IMR-90 (cell line): Measurements from ENCODE around the gene AGPAT3. TPM values are rescaled to one million over a fixed set of nuclear protein-coding genes. Genes with fewer than 3 reads are reported as not detected.
A peak's percentile ranks its signal among the peaks of the same experiment; 100 is the strongest.

Source experiments
- ATAC-seq: fragments of 200-7000 bp; cut with Tn5 transposase; 2 replicates; pipeline ENCODE4 v1.9.1; 2020; ENCODE audit warnings: low read depth, mild to moderate bottlenecking, moderate library complexity
- BruUV-seq: library from RNA; stranded (reverse); fragments of 400-500 nt; replicated peaks from 2 replicates; lab custom pipeline; 2021; lab: Mats Ljungman, UMichigan
- CTCF ChIA-PET: fragments of 300-600 bp; formaldehyde crosslinking; extraction: SDS; loops from one replicate; lab custom pipeline; 2021; ENCODE audit warnings: antibody characterized with exemption; lab: Yijun Ruan, JAX
- POLR2A ChIA-PET: fragments of 300-600 bp; sonication (Branson Sonifier 250); formaldehyde crosslinking; loops from one replicate; lab custom pipeline; 2022; ENCODE audit warnings: antibody characterized with exemption; ENCODE audit not compliant: unreplicated experiment; lab: Charles Lee
- DNase-seq: peaks from one replicate; pipeline ENCODE4 v3.0.0; 2013
- H2AFZ ChIP-seq: replicated peaks from 2 replicates; pipeline ENCODE3; 2013; ENCODE audit warnings: low read length, mild to moderate bottlenecking; ENCODE audit not compliant: poor library complexity
- H2AK5ac ChIP-seq: 2 replicates; pipeline ENCODE4 v1.6.1; 2013; ENCODE audit warnings: low read depth, low read length, inconsistent platforms
- H2AK9ac ChIP-seq: replicated peaks from 2 replicates; pipeline ENCODE3; 2013; ENCODE audit warnings: mild to moderate bottlenecking, low read depth, low read length, moderate library complexity; ENCODE audit not compliant: poor library complexity
- H2BK120ac ChIP-seq: 2 replicates; pipeline ENCODE4 v1.6.1; 2013; ENCODE audit warnings: low read depth, low read length, inconsistent platforms
- H2BK15ac ChIP-seq: 3 replicates; pipeline ENCODE4 v1.6.1; 2013; ENCODE audit warnings: low read depth, low read length, inconsistent platforms
- H2BK20ac ChIP-seq: 2 replicates; pipeline ENCODE4 v1.6.1; 2013; ENCODE audit warnings: low read depth, mild to moderate bottlenecking, inconsistent platforms, low read length, moderate library complexity
- H2BK5ac ChIP-seq: 2 replicates; pipeline ENCODE4 v1.6.1; 2013; ENCODE audit warnings: mild to moderate bottlenecking, low read depth, low read length, inconsistent platforms; ENCODE audit not compliant: poor library complexity, severe bottlenecking
- H3K14ac ChIP-seq: replicated peaks from 2 replicates; pipeline ENCODE4 v1.6.1; 2013; ENCODE audit warnings: low read depth, low read length, inconsistent platforms
- H3K18ac ChIP-seq: 2 replicates; pipeline ENCODE4 v1.6.1; 2013; ENCODE audit warnings: low read depth, low read length, control low read depth
- H3K23ac ChIP-seq: 2 replicates; pipeline ENCODE4 v1.6.1; 2013; ENCODE audit warnings: low read depth, low read length, inconsistent platforms
- H3K27ac ChIP-seq: 2 replicates; pipeline ENCODE4 v1.5.1; 2013; ENCODE audit warnings: mild to moderate bottlenecking, control low read depth, low read length; ENCODE audit not compliant: insufficient read depth
- H3K27me3 ChIP-seq: 2 replicates; pipeline ENCODE4 v1.6.1; 2013; ENCODE audit warnings: low read length; ENCODE audit not compliant: control insufficient read depth, insufficient read depth
- H3K36me3 ChIP-seq: 2 replicates; pipeline ENCODE4 v1.6.1; 2013; ENCODE audit warnings: low read length, mixed read lengths; ENCODE audit not compliant: control insufficient read depth, insufficient read depth
- H3K4ac ChIP-seq: 2 replicates; pipeline ENCODE4 v1.6.1; 2013; ENCODE audit warnings: low read depth, low read length, inconsistent platforms
- H3K4me1 ChIP-seq: 2 replicates; pipeline ENCODE4 v1.6.1; 2013; ENCODE audit warnings: low read length, mixed read lengths; ENCODE audit not compliant: control insufficient read depth, insufficient read depth
- H3K4me2 ChIP-seq: 2 replicates; pipeline ENCODE4 v1.6.1; 2013; ENCODE audit warnings: low read depth, mild to moderate bottlenecking, control low read depth, low read length, moderate library complexity
- H3K4me3 ChIP-seq: 2 replicates; pipeline ENCODE4 v1.5.1; 2013; ENCODE audit warnings: low read depth, mild to moderate bottlenecking, control low read depth, low read length, moderate library complexity; ENCODE audit not compliant: insufficient read depth
- H3K56ac ChIP-seq: 2 replicates; pipeline ENCODE4 v1.6.1; 2013; ENCODE audit warnings: low read length, inconsistent platforms; ENCODE audit not compliant: insufficient read depth; ENCODE audit errors: extremely low read depth
- H3K79me1 ChIP-seq, 2 experiments: 2 replicates each; pipeline ENCODE4 v1.6.1; 2013; ENCODE audit warnings: low read length in 2 of 2, inconsistent platforms in 1 of 2, low read depth in 1 of 2
- H3K9ac ChIP-seq: 2 replicates; pipeline ENCODE4 v1.6.1; 2013; ENCODE audit warnings: low read depth, low read length, control low read depth
- H3K9me1 ChIP-seq: 2 replicates; pipeline ENCODE4 v1.6.1; 2013; ENCODE audit warnings: low read length, inconsistent platforms; ENCODE audit not compliant: insufficient read depth
- H3K9me3 ChIP-seq: 2 replicates; pipeline ENCODE4 v1.6.1; 2013; ENCODE audit warnings: low read length; ENCODE audit not compliant: control insufficient read depth, insufficient read depth
- H4K20me1 ChIP-seq: 2 replicates; pipeline ENCODE4 v1.6.1; 2013; ENCODE audit warnings: low read length, inconsistent platforms; ENCODE audit not compliant: insufficient read depth
- H4K5ac ChIP-seq: 2 replicates; pipeline ENCODE4 v1.6.1; 2013; ENCODE audit warnings: mild to moderate bottlenecking, low read depth, low read length, control low read depth
- H4K8ac ChIP-seq, 2 experiments: 2 replicates each; pipeline ENCODE4 v1.6.1; 2013; ENCODE audit warnings: low read depth in 2 of 2, low read length in 2 of 2, control low read depth in 1 of 2, inconsistent platforms in 1 of 2
- H4K91ac ChIP-seq: 2 replicates; pipeline ENCODE4 v1.6.1; 2013; ENCODE audit warnings: low read depth, low read length, inconsistent platforms; ENCODE audit not compliant: insufficient read depth
- FOS ChIP-seq: fragments of 150-350 bp; IDR thresholded peaks from 2 replicates; pipeline ENCODE4 v1.6.1; 2016; ENCODE audit warnings: low read depth, low read length
- MXI1 ChIP-seq: IDR thresholded peaks from 2 replicates; pipeline ENCODE4 v1.6.1; 2012; ENCODE audit warnings: low read depth, mild to moderate bottlenecking, low read length, moderate library complexity, borderline replicate concordance
- RAD21 ChIP-seq: IDR thresholded peaks from 2 replicates; pipeline ENCODE4 v1.6.1; 2012; ENCODE audit warnings: low read length, improper control_type of control experiment
- WGBS, 2 experiments: methylation state at CpG; one replicate each; pipeline versions ENCODE4 v1.1.5 to v1.1.7; 2013; ENCODE audit warnings: missing lambda C conversion rate in 2 of 2; ENCODE audit not compliant: insufficient read length in 1 of 2; ENCODE audit errors: extremely low coverage in 2 of 2; 5-methylcytosine and 5-hydroxymethylcytosine counted together
- dilution Hi-C: fragments of 300-500 bp; cut with HindIII; formaldehyde crosslinking; loops from one replicate; pipeline ENCODE4 v1.14.3; 2018; ENCODE audit warnings: low sequenced_read_pairs; ENCODE audit not compliant: unreplicated experiment
- in situ Hi-C: fragments of 300-500 bp; cut with MboI; formaldehyde crosslinking; loops from 3 replicates; pipeline ENCODE4 v1.14.3; 2019; ENCODE audit warnings: low sequenced_read_pairs, inconsistent platforms, mixed read lengths
- intact Hi-C: fragments of 100-400 bp; cut with micrococcal nuclease; formaldehyde crosslinking; loops from 2 replicates; pipeline ENCODE4 v1.10.0; 2022
- polyA plus RNA-seq, 3 experiments: library from polyadenylated mRNA; depleted of rRNA; stranded (reverse); fragments of >200 nt; gene quantifications; 2 replicates each; pipeline ENCODE4 v1.2.3, GENCODE V29; 2012; ENCODE audit warnings: low replicate concordance in 1 of 3
- total RNA-seq: library from RNA; depleted of rRNA; stranded (reverse); fragments of >200 nt; gene quantifications from 2 replicates; pipeline ENCODE4 v1.2.3, GENCODE V29; 2012

AGPAT3 gene
- total and polyA plus RNA-seq, 2 of the 4 experiments (the other 2 are of a cell fraction): 27.1 to 38.7 TPM

- dilution Hi-C loops: no loop called here
- CTCF ChIA-PET: interaction anchor here (1.0 kb wide), 1 partner anchor 20 kb away, joined by 3 read pairs; no protein-coding TSS in a partner anchor
Measured at GRCh38 chr21:43825936-43826622, 38.9 kb upstream of the AGPAT3 start.

More at GRCh38 chr21:43825936-43826622, 38.9 kb upstream of the AGPAT3 start:
- Histone ChIP-seq H3K9me3 (no peaks in the 10 kb centered on the region), H3K23ac (no peak overlapping the region), H2BK120ac (no peak overlapping the region), H2AK5ac (no peak overlapping the region), H3K79me1 (no peaks in the 10 kb centered on the region), H3K9me1 (peaks cover 4% of the 10 kb centered on the region; the same call in 1 of the 2 replicates), H3K14ac (no peak overlapping the region), H2BK20ac (no peak overlapping the region), H2AK9ac (no peak overlapping the region), H3K27ac (no peak overlapping the region), H2AFZ (peak overlapping the region; percentile 72), H3K9ac (no peak overlapping the region), H3K4me3 (no peak overlapping the region), H4K5ac (no peak overlapping the region), H3K18ac (no peak overlapping the region), H3K4me2 (no peak overlapping the region), H4K20me1 (no peaks in the 10 kb centered on the region), H3K56ac (no peak overlapping the region), H2BK15ac (no peak overlapping the region), H4K91ac (no peak overlapping the region), H3K36me3 (no peaks in the 10 kb centered on the region), H3K27me3 (peaks cover 13% of the 10 kb centered on the region), H3K4ac (no peak overlapping the region), H4K8ac (no peak overlapping the region), H2BK5ac (no peak overlapping the region), H3K4me1 (peaks cover 4% of the 10 kb centered on the region; the same call in 1 of the 2 replicates)
- POLR2A ChIA-PET: no interaction called here
- BruUV-seq: no TSS peak
- ATAC-seq: peak; percentile 21; the same call in 1 of the 2 replicates
- 49% methylated on average over 13 of the region's 31 CpGs; no CpG with 5 or more reads in 1 of the 2 experiments for WGBS, 2 experiments
- no peak for DNase-seq
- intact Hi-C loops (no loop called here), in situ Hi-C loops (no loop called here)
- TF ChIP-seq RAD21: no peak
- TF ChIP-seq MXI1: no peak
- TF ChIP-seq FOS: no peak
